Measurements from ENCODE around the gene S100A10.

The S100A10 gene

DNA sequence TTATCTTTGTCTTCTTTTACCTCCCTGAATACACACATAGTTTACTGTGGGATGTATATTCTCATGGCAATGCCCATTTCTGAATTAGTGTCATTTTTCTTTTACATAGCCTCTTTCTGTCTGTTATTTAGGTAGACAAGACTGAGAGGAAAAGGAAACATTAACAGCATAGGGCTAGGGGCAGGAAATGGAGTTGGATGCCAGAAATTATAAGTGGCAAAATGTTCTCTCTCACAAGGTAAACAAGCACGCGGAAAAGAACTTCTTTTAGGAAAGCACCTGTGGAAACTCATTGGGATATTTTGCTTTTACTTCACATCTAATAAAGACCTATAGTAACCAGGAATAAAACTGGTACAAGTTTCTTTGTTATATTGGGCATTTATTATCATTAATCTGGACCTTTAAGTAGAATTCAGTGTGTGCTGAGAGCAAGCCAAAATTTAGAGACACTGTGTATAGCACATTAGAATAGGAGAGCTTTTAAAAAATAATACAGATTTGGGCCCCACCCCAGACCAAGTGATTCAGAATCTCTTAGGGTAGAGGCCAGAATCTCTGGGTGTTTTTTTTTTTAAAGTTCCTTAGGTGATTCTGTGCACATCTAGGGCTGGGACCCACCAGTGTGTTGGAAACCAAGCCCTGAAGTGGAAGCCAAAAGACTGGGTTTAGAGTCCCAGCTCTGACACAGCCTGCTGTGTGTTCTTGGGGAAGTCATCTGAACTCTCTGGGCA lies 32.7 kb downstream of the S100A10 start:
- DNase-seq: no peak

DNA sequence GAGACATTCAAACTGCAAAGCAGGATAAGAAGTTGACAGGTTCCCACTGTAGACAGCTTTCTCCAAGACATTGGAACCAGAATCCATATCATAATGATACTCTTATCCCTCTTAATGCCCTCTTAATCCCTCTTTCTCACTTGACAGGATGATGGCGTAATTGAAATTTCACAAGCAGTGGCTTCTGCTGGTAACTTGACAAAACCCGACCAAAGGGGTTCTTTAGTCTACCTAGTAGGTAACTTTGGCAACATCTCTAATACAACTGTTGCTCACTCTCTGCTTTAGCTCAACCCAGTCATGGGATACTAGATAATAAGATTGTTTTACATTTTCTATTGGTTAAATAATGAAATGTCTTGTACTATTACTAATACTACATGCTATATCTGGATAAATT lies 34.7 kb downstream of the S100A10 start:
- DNase-seq: no peak

DNA sequence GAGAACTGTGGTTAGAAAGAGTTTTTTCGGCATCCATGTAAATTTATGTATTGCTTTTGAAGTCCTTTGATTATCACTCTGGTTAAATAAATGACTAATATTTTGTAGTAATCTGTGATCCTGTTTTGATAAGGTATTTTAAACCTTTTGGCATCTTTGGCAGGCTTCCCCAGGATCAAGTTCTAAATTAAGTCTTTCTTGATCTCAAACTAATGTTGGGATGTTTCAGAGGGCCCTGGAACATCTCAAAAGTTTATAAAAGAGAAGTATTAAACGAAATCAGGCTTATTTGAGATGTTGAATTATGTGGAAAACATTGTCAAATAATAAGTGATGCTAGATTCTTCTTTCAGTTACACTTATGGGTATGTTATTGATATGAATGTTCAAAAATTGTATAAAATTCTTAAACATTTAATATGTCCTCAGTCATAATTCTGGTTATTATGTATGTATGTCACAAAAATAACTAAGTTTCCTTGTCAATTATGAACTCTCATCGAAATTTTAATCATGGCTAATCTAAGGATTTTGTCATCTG lies 36.6 kb downstream of the S100A10 start:
- no peak for DNase-seq

DNA sequence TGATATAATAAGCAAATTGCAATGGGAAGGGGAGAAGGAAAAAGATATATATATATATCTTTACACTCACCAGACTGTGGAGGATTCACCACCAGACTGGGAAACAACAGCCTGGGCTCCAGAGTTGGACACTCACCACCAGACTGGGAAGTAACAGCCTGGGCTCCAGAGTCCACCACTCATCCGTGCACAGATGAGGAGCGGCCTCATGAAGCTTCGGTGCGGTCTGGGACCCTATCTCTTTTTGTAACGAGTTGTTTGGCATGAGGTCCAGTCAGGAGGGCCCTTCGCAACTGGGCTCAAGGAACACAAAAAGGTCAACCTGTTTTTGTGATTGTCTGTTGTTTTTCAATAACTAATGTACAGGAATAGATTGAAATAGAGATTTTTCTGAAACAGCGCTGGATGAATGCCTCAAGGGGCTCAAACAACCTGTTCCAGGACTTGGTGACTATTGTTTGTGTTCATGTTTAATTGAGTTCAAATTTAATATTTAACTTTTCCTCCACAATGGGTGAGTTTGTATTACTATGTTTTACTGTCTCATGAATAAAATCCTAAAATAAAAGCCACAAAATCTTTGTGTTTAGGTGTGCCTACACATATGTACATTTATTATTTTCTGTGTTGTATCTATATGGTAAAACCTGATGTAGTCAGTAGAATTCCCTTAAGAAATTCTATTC lies 40.1 kb downstream of the S100A10 start:
- DNase-seq: no peak

DNA sequence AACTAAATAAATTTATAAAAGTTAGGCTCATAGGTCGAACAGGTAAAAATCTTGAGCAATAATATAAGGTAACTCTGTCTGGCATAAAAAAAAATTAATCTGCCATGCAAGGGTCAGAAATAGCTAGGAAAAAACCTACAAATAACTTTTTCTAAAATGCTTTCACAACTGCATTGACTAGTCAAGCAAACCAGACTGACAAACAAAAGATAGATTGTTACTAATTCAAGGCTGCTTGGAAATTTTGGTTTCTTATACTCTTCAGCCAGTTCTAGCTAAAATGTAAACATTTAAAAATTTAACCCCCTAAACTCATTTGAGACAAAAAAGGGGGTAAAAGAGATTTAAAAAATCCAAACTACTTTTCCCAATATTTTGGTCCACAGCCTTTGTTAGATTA lies 40.8 kb downstream of the S100A10 start:
- DNase-seq: no peak

DNA sequence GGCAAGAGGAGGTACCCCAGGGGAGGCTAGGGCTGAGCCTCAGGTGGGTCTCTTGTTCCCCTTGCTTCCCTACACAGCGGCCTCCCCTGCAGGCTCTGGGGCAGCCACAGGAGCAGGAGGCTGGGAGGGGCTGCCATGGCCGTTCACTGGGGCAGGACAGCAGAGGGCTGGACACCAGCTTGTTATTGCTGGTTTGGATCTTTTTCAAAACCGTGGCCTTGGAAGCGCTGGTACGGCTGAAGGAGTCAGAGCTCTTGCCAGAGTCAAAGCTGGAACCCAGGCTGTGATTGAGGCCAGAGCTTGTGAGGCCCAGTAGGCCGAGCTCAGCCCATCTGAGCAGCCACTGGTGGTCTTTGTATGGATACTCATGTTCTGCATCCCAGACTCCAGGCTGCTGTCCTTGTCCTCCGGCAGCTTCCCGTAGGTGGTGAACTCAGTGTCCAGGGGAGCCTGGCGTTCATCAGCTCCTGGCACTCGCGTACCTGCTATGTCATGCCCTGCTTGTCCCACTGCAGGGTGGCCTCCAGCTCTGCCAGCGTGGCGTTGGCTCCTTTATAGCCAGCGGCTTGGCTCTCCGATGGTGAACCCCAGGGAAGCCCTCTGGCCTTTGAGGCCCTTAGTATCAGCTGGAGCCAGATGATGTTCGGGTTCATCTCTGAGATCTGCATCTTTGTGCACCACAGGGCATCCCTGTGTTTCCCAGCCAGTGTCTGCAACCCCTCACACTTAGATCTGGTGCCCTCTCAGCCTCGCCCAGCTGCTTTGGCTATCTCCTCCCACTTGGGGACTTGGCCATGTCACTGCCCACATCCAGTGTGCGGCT lies 44.1 kb downstream of the S100A10 start:
- DNase-seq: no peak

DNA sequence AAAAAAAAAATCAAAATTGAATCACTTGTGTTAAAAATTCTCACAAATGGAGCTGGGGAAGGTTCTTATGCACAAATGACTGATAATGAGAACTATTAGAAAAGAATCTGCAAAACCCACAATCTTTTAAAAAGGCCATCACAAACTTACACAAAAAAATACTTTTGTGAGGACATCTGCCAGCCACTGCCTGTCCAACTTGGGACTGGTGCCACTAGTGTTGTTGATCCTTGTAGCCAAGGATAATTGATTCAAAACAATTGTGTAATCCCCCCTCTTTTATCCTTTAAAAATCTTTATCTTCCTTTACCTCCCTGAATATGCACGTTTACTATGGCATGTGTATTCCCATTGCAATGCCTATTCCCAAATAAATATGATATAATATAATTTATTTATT lies 45.2 kb downstream of the S100A10 start:
- DNase-seq: no peak

DNA sequence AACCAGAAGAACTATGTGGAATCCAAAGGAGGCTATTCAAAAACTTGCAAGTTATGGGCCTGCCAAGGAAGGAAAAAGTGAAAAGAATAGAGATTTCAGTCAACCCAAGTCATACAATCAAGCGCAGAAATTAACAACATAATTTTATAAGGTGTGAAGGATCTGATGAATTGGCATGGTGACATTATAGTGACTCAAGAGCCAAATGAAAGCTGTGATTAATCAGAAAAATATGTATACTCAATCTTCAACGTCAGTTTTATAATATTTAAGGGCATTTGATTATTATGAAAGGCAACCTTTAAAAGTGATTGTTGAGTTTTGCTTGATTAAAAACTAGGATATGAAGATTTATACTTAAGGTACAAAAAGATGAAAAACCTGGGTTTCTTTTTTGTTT lies 46.5 kb downstream of the S100A10 start:
- DNase-seq: no peak

DNA sequence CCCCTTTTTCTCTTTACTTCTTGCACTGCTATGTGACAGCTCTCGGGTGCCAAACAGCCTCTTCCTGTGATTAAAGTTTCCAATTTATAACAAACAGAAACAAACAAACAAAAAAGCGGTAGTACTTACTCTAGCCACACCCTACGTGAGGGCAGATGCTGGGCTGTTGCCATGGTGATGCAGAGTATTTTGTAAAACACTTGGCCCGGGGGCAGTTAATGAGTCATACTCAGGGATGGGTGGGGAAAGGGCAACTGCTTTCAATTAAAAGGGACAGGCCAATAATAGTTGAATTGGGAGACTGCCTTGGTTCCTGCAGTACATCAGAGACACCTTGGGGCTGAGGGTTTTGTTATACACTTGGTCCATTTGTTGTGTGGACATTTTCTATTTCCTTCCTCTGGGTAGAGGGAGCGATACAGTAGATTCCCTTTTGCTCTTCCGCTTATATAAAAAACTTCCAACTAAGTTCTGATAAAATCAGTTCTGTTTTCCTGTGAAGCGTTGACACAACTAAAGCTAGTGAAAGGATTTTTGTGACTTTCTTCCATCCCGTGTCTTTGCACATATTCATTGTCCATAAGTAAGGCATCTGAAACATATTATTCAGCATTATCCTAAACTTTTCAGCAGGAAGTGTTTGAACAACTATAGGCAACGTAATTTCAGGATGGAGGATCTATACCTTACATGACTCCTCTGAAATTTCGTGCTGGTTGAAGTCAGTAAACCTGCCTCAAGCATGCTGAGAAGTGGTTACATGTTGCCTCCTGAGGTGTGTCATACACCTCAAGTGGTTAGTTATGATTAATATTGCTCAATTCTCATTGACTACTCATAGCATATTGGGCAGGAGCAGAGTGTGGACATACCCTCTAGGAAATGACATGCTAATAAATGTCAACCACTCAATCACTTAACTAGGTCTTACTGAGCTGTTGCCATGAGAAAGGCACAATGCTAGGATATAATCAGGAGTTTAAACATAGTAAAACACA lies 47.6 kb downstream of the S100A10 start:
- DNase-seq: peak; percentile 84

DNA sequence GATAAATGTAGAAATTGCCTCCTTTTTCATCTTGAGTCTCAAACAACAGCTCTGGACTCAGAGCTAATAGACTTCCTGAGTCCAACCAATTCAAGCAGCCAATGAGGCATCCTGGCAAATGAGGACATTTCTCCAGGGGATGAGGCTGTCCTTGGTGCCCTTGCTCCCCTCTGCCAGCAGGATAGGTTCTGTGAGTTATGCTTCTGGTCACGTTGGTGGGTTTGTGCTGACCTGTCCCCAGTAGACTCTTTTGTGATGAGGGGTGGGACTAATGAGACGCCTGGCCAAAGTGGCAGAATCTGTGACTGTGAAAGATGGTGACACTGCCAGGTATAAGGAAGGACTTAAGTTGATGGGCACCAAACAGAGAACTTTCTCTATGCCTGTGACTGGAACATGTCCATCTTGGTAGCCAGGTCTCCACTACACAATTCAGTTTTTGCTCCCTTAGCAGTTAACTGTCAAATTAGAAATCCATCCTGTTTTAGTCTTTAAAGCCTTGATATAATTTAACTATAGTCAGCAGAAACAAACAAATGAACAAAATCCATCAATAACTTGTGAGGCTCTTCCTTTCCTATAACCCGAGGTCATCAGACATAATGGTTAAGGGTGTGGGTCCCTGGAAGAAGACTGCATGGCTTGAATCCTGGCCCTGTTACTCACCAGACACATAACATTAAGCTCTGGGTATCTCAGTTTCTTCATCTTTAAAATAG lies 48.6 kb downstream of the S100A10 start:
- DNase-seq: no peak

DNA sequence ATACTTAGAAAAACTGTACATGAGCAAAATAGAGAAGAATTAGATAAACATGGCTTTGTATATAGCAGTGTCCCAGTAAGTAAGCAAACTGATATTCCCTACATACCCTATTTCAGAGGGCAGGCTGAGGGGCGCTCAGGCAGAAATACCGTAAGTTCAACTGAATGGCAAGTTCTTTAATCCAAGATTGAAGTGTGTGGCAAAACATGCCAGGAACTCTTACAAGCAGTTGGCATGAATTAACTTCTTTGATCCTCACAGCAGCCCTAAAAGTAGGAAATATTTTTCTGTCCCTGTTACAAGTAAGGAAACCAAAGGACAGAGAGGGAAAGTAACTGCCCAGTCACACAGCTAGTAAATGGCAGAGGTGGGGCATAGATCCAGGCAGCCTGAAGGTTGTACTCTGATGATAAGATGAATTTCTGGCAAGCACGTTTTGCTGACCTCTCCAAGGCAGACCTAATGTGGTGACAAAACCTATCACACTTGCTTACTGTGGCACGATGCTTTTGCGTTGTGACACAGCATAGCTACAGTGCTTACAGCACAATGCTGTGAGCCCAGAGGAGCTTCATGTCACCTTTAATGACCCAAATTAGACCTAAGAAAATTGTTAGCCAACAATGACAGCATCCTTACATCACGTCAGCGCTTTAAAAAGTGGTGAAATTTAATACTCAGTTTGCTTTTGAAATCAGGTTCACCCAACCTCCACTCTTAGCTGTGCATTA lies 49.4 kb downstream of the S100A10 start:
- no peak for DNase-seq

DNA sequence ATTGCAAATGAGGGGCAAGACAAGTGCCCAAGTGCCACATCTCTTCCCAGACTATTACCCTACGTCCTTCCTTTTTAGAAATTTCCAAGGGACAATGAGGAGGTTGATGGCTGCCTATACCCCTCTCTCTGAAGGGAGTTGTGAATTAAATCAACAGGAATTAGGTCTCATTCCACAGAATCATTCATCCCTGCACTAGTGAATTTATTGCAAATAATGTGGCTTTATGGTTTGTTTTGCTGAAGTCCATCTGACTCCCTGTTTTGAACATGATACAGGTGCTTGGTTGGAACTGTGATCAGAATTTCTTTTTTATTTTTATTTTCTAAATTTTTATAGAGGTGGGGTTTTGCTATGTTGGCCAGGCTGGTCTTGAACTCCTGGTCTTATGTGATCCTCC lies 50.1 kb downstream of the S100A10 start:
- DNase-seq: no peak

DNA sequence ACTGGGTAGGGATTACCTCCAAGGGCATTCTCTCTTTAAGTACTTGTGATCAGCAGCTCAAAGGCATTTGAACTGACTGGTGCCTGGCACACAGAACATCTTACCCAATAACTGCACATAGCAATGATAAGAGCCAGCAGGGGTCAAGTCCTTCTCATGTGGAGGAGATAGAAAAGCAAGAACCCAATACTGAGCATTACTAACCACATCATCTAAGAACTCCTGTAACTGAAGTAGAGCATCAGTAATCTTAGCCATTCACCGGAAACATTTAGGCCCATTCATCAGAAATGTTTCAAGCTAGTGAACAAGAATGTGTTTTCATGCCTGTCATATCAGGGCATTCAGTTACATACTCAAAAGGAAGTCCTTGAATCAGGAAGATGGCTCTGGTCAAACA lies 50.8 kb downstream of the S100A10 start:
- DNase-seq: no peak

DNA sequence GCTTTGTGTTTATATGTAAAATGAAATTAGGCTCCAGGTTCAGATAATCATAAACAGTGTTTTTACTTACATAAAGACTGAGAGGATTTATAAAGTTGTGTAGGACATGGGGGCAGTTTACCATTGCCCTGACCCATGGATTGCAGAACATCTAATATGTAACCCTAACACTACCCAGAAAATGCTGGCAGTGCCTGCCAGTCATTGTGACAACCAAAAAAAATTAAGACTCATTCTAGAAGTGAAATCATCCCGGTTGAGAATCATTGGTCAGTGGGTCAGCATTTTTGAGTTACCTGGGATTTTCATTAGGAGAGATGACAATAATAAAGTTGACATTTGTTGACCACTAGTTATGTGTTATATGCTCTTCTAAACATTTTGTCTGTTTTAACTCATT lies 53.1 kb downstream of the S100A10 start:
- DNase-seq: no peak

DNA sequence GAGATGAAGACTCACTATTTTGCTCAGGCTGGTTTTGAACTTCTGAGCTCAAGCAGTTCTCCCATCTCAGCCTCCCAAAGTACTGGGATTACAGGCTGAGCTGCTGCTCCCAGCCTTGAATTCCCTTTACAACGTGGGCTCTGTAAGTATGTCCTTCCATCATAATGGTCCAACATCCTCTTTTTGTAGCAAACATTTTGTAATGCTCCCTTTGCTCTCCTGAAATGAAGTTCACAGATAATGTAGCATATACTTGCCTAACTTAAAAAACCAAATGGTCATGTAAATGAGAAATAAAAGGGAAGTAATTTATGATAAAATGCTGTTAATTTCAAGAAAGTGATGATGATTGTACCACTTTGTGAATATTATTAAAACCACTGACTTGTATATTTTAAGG lies 53.9 kb downstream of the S100A10 start:
- DNase-seq: no peak

DNA sequence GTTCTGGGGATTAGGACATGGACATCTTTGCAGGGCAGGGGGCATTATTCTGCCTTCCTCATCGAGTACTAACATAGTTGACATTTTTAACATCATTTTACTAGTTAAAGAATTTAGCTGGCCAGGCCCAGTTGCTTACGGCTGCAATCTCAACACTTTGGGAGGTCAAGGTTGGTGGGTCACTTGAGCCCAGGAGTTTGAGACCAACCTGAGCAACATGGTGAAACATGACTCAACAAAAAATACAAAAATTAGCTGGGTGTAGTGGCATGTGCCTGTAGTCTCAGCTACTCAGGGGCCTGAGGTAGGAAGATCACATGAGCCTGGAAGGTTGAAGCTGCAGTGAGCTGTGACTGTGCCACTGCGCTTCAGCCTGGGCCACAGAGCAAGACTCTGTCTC lies 54.5 kb downstream of the S100A10 start:
- no peak for DNase-seq

DNA sequence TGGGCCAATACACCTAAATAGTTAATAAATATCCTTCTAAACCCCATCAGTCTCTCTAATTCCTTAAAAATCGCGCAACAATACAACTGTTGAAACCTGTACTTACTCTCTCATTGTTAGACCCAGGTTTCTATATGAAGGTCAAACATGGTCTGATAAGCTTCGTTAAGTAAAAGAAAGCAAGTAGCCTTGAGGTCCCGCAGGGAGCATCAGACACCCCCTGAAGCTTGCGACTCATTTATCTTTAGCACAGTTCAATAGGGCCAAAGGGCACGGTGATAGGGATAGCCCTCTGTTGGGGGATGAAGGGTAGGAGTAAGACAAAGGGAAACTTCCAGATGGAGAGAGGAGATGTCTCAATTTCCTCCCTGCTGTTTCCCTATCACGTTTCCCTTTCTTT lies 57.0 kb downstream of the S100A10 start:
- no peak for DNase-seq

DNA sequence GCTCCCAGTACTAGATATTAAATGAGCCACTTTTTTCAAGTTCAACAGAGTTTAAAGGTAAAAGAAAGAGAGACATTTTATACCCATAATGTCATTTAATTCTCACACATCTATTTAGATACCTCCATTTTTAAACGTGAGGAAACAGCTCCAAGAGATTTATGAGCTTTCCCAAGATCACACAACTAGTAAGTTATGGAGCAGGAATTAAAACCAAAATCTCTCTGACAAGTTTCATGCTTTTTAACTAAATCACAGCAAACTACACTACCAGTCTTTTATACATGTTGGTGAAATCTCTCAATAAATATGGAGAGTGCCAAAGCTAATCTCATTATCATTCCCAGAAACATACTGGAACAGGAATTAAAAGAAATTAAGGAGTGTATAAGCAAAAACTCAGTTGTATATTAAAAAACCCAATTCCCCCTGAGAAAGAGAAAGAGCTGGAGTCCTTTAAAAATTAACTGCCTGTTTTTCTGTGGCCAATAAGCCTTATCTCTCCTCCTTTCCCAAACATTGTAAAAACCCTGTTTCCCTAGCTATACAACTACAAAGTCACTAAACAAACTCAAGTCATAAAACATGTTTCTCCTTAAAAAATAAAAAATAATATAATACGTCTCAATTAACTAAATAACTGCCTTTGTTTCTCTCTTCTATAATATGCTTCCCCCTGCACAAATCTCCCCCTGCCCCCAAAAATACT lies 57.6 kb downstream of the S100A10 start:
- DNase-seq: no peak

DNA sequence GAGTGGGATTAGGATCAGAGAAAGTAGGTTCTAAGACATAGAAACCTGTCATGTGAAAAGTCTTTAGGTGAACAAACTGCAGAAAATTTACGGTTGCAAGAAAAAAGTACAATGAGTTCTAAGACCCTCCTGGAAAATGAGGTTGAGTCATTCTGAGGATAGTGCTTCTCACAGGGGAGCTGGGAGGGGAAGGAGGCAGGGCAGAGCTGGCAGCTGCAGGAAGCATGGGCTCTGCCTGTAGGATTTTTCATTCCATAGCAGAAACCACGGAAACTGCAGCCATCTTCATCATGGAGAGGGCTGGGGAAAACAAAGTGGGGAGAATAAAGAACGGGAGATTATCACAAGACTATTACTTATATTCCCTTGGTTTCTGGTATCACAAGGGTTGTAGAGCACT lies 58.5 kb downstream of the S100A10 start:
- no peak for DNase-seq

DNA sequence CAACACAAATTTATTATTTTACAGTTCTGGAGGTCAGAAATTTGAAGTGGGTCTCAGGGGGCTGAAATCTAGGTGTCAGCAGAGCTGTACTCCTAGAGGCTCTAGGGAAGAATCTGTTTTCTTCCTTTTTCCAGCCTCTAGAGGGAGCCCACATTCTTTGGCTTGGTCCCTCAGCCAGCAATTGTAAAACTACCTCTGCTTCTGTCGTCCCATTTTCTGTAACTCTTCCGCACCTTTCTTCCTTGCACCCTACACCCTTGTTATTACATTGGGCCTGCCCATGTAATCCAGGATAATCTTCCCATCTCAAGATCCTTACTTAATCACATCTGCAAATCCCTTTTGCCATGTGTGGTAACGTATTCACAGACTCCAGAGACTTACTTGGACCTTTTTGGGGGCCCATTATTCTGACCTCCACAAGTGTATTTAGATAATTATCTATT lies 59.6 kb downstream of the S100A10 start:
- peak; percentile 61 for DNase-seq

Measured in left hindlimb (tissue), 1 donor.